SK-N-SH treated with all-trans-retinoic acid at 6 μM for 48 hours (cell line): ENCODE measurements around the gene HS6ST3.

Experiments
- ATAC-seq: fragments of 200-7000 bp; cut with Tn5 transposase; 3 replicates; pipeline ENCODE4 v1.9.1; 2020; ENCODE audit warnings: mild to moderate bottlenecking, moderate library complexity
- ARNTL ChIP-seq: fragments of 450-650 bp; formaldehyde crosslinking; IDR thresholded peaks from 2 replicates; pipeline ENCODE4 v1.5.0; 2020; ENCODE audit warnings: low read depth, mild to moderate bottlenecking, moderate library complexity, borderline replicate concordance
- BACH2 ChIP-seq: fragments of 250-450 bp; sonication (Bioruptor Pico); IDR thresholded peaks from 2 replicates; pipeline ENCODE4 v1.9.0; 2021; ENCODE audit warnings: mild to moderate bottlenecking, borderline replicate concordance
- CSDC2 ChIP-seq: fragments of 250-450 bp; sonication (Bioruptor Pico); IDR thresholded peaks from 2 replicates; pipeline ENCODE4 v1.5.0; 2020; ENCODE audit warnings: mild to moderate bottlenecking, moderate library complexity
- CSRNP3 ChIP-seq: fragments of 250-450 bp; sonication (Bioruptor Pico); IDR thresholded peaks from 2 replicates; pipeline ENCODE4 v1.5.1; 2021; ENCODE audit warnings: mild to moderate bottlenecking, moderate library complexity
- ESRRG ChIP-seq: fragments of 250-450 bp; sonication (Bioruptor Pico); IDR thresholded peaks from 2 replicates; pipeline ENCODE4 v1.6.1; 2021; ENCODE audit warnings: mild to moderate bottlenecking
- GLIS3 ChIP-seq: fragments of 250-450 bp; sonication (Bioruptor Pico); IDR thresholded peaks from 2 replicates; pipeline ENCODE4 v1.5.0; 2020; ENCODE audit warnings: mild to moderate bottlenecking, moderate library complexity
- ISL1 ChIP-seq: fragments of 250-450 bp; sonication (Bioruptor Pico); IDR thresholded peaks from 2 replicates; pipeline ENCODE4 v2.1.2; 2022; ENCODE audit warnings: mild to moderate bottlenecking, moderate library complexity
- OSR1 ChIP-seq: fragments of 250-450 bp; sonication (Bioruptor Pico); IDR thresholded peaks from 2 replicates; pipeline ENCODE4 v1.8.0; 2022; ENCODE audit warnings: moderate library complexity, mild to moderate bottlenecking, inconsistent platforms
- PATZ1 ChIP-seq: fragments of 250-450 bp; sonication (Bioruptor Pico); IDR thresholded peaks from 2 replicates; pipeline ENCODE4 v1.8.0; 2020; ENCODE audit warnings: mild to moderate bottlenecking, moderate library complexity, borderline replicate concordance
- PPARA ChIP-seq: fragments of 250-450 bp; sonication (Bioruptor Pico); IDR thresholded peaks from 2 replicates; pipeline ENCODE4 v1.5.0; 2020; ENCODE audit warnings: mild to moderate bottlenecking, borderline replicate concordance
- RARB ChIP-seq: fragments of 250-450 bp; sonication (Bioruptor Pico); IDR thresholded peaks from 2 replicates; pipeline ENCODE4 v1.8.0; 2021; ENCODE audit warnings: mild to moderate bottlenecking, moderate library complexity
- SNAI2 ChIP-seq: fragments of 250-450 bp; sonication (Bioruptor Pico); IDR thresholded peaks from 2 replicates; pipeline ENCODE4 v1.5.0; 2020; ENCODE audit warnings: mild to moderate bottlenecking, moderate library complexity
- TCF4 ChIP-seq: fragments of 250-450 bp; sonication (Bioruptor Pico); IDR thresholded peaks from 2 replicates; pipeline ENCODE4 v1.8.0; 2021; ENCODE audit warnings: mild to moderate bottlenecking, moderate library complexity, borderline replicate concordance
- TOX ChIP-seq: fragments of 250-450 bp; sonication (Bioruptor Pico); IDR thresholded peaks from 2 replicates; pipeline ENCODE4 v1.8.0; 2021; ENCODE audit warnings: mild to moderate bottlenecking, moderate library complexity, borderline replicate concordance
- ZC3H10 ChIP-seq: fragments of 250-450 bp; sonication (Bioruptor Pico); IDR thresholded peaks from 2 replicates; pipeline ENCODE4 v1.5.1; 2021; ENCODE audit warnings: mild to moderate bottlenecking, moderate library complexity
- ZFP3 ChIP-seq: fragments of 250-450 bp; sonication (Bioruptor Pico); IDR thresholded peaks from 2 replicates; pipeline ENCODE4 v1.5.0; 2020; ENCODE audit warnings: mild to moderate bottlenecking, moderate library complexity
- ZFP30 ChIP-seq: fragments of 450-650 bp; formaldehyde crosslinking; IDR thresholded peaks from 2 replicates; pipeline ENCODE4 v1.5.0; 2022; ENCODE audit warnings: mild to moderate bottlenecking, moderate library complexity
- ZNF565 ChIP-seq: fragments of 450-650 bp; formaldehyde crosslinking; conservative IDR thresholded peaks from 2 replicates; pipeline ENCODE4 v1.5.0; 2020; ENCODE audit warnings: low read depth, mild to moderate bottlenecking, moderate library complexity
- ZNF70 ChIP-seq: fragments of 450-650 bp; formaldehyde crosslinking; IDR thresholded peaks from 2 replicates; pipeline ENCODE4 v1.5.0; 2020; ENCODE audit warnings: mild to moderate bottlenecking, moderate library complexity
- ZNF8 ChIP-seq: fragments of 450-650 bp; formaldehyde crosslinking; IDR thresholded peaks from 2 replicates; pipeline ENCODE4 v1.5.0; 2020; ENCODE audit warnings: mild to moderate bottlenecking, moderate library complexity
- TF ChIP-seq, protein P1 (sequence below): fragments of 250-450 bp; sonication (Bioruptor Pico); IDR thresholded peaks from 2 replicates; pipeline ENCODE4 v1.8.0; 2021; ENCODE audit warnings: low read depth, mild to moderate bottlenecking, moderate library complexity, borderline replicate concordance
- TF ChIP-seq, protein P2 (sequence below): fragments of 250-450 bp; sonication (Bioruptor Pico); IDR thresholded peaks from 2 replicates; pipeline ENCODE4 v1.5.0; 2020; ENCODE audit warnings: mild to moderate bottlenecking, moderate library complexity

Gene HS6ST3

DNA sequence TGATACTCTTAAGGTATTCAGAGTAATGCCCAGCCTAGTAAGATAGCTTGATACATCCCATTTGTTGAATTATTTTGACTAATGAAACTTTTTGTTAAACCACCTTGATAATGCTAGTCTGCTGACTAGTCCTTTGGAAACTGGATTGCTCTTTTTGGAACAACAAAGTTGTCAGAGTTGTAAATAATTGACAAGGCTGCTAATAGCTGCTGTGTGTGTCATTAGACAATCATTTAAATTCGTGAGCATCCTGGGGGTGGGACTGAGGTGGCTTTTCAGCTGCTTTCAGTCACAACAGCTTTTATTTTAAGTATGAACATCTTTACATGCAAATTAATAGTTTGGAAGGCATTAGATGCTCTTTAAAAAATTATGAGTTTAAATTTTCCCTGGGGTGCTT lies 153.5 kb downstream of the HS6ST3 start:
- ATAC-seq, result no peak
- TF ChIP-seq ARNTL (no peak), TOX (no peak), CSDC2 (no peak), SNAI2 (no peak), ESRRG (CRISPR knock-in tag) (no peak), ZC3H10 (CRISPR knock-in tag) (no peak), TCF4 (CRISPR knock-in tag) (no peak), ZNF70 (CRISPR knock-in tag) (no peak)
- TF ChIP-seq, protein P1, sequence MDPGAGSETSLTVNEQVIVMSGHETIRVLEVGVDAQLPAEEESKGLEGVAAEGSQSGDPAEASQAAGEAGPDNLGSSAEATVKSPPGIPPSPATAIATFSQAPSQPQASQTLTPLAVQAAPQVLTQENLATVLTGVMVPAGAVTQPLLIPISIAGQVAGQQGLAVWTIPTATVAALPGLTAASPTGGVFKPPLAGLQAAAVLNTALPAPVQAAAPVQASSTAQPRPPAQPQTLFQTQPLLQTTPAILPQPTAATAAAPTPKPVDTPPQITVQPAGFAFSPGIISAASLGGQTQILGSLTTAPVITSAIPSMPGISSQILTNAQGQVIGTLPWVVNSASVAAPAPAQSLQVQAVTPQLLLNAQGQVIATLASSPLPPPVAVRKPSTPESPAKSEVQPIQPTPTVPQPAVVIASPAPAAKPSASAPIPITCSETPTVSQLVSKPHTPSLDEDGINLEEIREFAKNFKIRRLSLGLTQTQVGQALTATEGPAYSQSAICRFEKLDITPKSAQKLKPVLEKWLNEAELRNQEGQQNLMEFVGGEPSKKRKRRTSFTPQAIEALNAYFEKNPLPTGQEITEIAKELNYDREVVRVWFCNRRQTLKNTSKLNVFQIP (CRISPR knock-in tag), result no peak
- TF ChIP-seq, protein P2, sequence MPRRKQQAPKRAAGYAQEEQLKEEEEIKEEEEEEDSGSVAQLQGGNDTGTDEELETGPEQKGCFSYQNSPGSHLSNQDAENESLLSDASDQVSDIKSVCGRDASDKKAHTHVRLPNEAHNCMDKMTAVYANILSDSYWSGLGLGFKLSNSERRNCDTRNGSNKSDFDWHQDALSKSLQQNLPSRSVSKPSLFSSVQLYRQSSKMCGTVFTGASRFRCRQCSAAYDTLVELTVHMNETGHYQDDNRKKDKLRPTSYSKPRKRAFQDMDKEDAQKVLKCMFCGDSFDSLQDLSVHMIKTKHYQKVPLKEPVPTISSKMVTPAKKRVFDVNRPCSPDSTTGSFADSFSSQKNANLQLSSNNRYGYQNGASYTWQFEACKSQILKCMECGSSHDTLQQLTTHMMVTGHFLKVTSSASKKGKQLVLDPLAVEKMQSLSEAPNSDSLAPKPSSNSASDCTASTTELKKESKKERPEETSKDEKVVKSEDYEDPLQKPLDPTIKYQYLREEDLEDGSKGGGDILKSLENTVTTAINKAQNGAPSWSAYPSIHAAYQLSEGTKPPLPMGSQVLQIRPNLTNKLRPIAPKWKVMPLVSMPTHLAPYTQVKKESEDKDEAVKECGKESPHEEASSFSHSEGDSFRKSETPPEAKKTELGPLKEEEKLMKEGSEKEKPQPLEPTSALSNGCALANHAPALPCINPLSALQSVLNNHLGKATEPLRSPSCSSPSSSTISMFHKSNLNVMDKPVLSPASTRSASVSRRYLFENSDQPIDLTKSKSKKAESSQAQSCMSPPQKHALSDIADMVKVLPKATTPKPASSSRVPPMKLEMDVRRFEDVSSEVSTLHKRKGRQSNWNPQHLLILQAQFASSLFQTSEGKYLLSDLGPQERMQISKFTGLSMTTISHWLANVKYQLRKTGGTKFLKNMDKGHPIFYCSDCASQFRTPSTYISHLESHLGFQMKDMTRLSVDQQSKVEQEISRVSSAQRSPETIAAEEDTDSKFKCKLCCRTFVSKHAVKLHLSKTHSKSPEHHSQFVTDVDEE (CRISPR knock-in tag), result no peak

- no peak for TF ChIP-seq ZFP3
- ATAC-seq, result no peak
Measured at GRCh38 chr13:96248103-96248502, 158.2 kb downstream of the HS6ST3 start.

GRCh38 chr13:96248996-96249395 lies 159.1 kb downstream of the HS6ST3 start:
- TF ChIP-seq TOX (no peak), ISL1 (CRISPR knock-in tag) (no peak), ESRRG (CRISPR knock-in tag) (no peak), CSRNP3 (CRISPR knock-in tag) (no peak), GLIS3 (no peak), PPARA (no peak), ZFP30 (CRISPR knock-in tag) (no peak), ZNF8 (no peak), RARB (no peak), ZNF70 (CRISPR knock-in tag) (no peak), ARNTL (no peak), BACH2 (CRISPR knock-in tag) (no peak)
- TF ChIP-seq, protein P1 (CRISPR knock-in tag), result no peak
- ATAC-seq, result no peak

DNA sequence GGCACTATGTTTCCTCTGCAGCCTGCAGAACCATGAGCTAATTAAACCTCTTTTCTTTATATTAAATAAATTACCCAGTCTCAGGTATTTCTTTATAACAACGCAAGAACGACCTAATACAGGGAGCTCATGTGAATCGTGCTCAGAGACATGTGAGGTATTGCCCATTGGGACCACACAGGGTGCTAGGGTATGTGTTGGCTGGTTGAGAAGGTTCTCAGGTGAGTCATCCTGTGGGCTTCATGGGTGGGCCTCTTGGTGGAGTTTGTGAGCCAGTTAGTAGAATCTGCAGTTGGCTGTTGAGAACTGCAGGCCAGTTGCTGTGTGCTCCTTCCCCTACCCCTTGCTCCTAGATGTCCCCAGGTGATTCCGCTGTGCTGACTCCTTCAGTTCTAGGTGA lies 163.0 kb downstream of the HS6ST3 start:
- ATAC-seq, result no peak
- no peak for TF ChIP-seq ESRRG (CRISPR knock-in tag)
- TF ChIP-seq SNAI2, result no peak
- TF ChIP-seq ARNTL, result no peak
- TF ChIP-seq ZNF8, result no peak
- TF ChIP-seq ZFP3, result no peak
- TF ChIP-seq CSDC2, result no peak
- no peak for TF ChIP-seq ISL1 (CRISPR knock-in tag)
- TF ChIP-seq, protein P1 (CRISPR knock-in tag), result no peak
- TF ChIP-seq OSR1 (CRISPR knock-in tag), result no peak
- TF ChIP-seq PATZ1 (CRISPR knock-in tag), result no peak
- no peak for TF ChIP-seq BACH2 (CRISPR knock-in tag)
- no peak for TF ChIP-seq PPARA
- no peak for TF ChIP-seq GLIS3
- no peak for TF ChIP-seq ZNF565 (CRISPR knock-in tag)
- TF ChIP-seq, protein P2 (CRISPR knock-in tag), result no peak
- no peak for TF ChIP-seq RARB
- TF ChIP-seq TCF4 (CRISPR knock-in tag), result no peak
